H1 (cell line): ENCODE measurements around the gene GRIK4. TPM values are rescaled to one million over a fixed set of nuclear protein-coding genes. Genes with fewer than 3 reads are reported as not detected.

ENCODE experiments used
- CTCF ChIA-PET: fragments of 300-600 bp; sonication (Branson Sonifier 250); formaldehyde crosslinking; loops from one replicate; lab custom pipeline; 2021; ENCODE audit not compliant: partially characterized antibody; lab: Charles Lee
- POLR2A ChIA-PET: fragments of 300-600 bp; sonication (Branson Sonifier 250); formaldehyde crosslinking; loops from one replicate; lab custom pipeline; 2021; ENCODE audit warnings: inconsistent platforms; ENCODE audit not compliant: partially characterized antibody; lab: Charles Lee
- DNase-seq, 2 experiments: peaks; one replicate each; pipeline versions ENCODE4 v3.0.0 to v3.0.0-alpha.2; 2010 to 2022; ENCODE audit warnings: low spot score in 2 of 2, low read depth in 1 of 2, mixed read lengths in 1 of 2
- FAIRE-seq: peaks from 2 replicates; lab custom pipeline; 2011; peaks lifted over from hg19 to GRCh38; lab: Jason Lieb, UNC
- H2AFZ ChIP-seq: 2 replicates; pipeline ENCODE4 v1.8.1; 2012; ENCODE audit warnings: low read length, inconsistent platforms
- H2AK5ac ChIP-seq: 2 replicates; pipeline ENCODE4 v1.6.1; 2013; ENCODE audit warnings: low read depth, low read length
- H2BK120ac ChIP-seq: replicated peaks from 2 replicates; pipeline ENCODE3; 2013; ENCODE audit warnings: low read depth, low read length, inconsistent platforms
- H2BK12ac ChIP-seq: 2 replicates; pipeline ENCODE4 v1.6.1; 2013; ENCODE audit warnings: low read depth, low read length
- H2BK15ac ChIP-seq: 2 replicates; pipeline ENCODE4 v1.6.1; 2013; ENCODE audit warnings: low read length
- H2BK20ac ChIP-seq: 2 replicates; pipeline ENCODE4 v1.6.1; 2013; ENCODE audit warnings: low read length
- H2BK5ac ChIP-seq: 2 replicates; pipeline ENCODE4 v1.6.1; 2013; ENCODE audit warnings: low read depth, low read length
- H3K14ac ChIP-seq: 2 replicates; pipeline ENCODE4 v1.6.1; 2013; ENCODE audit warnings: inconsistent platforms; ENCODE audit not compliant: insufficient read length
- H3K18ac ChIP-seq: 2 replicates; pipeline ENCODE4 v1.6.1; 2013; ENCODE audit warnings: low read length; ENCODE audit errors: extremely low read depth
- H3K23ac ChIP-seq: 2 replicates; pipeline ENCODE4 v1.6.1; 2013; ENCODE audit warnings: inconsistent platforms; ENCODE audit not compliant: insufficient read length
- H3K23me2 ChIP-seq: 2 replicates; pipeline ENCODE4 v1.6.1; 2013; ENCODE audit warnings: low read depth, low read length
- H3K27ac ChIP-seq: 2 replicates; pipeline ENCODE4 v1.6.1; 2011; ENCODE audit warnings: low read depth, low read length, inconsistent platforms
- H3K27me3 ChIP-seq, 4 experiments: replicated peaks in 1 of 4; 1 replicate in 1 of 4; 2 replicates in 3 of 4; pipeline versions ENCODE4 v1.6.1 to v1.8.1; 2011 to 2013; ENCODE audit warnings: low read length in 3 of 4, mild to moderate bottlenecking in 3 of 4, inconsistent platforms in 2 of 4, mixed read lengths in 2 of 4, moderate library complexity in 1 of 4; ENCODE audit not compliant: control insufficient read depth in 3 of 4, insufficient read depth in 3 of 4; ENCODE audit errors: extremely low read depth in 1 of 4
- H3K36me3 ChIP-seq, 4 experiments: 2 replicates each; pipeline versions ENCODE4 v1.6.1 to v1.8.1; 2011 to 2013; ENCODE audit warnings: mild to moderate bottlenecking in 4 of 4, low read length in 3 of 4, moderate library complexity in 2 of 4, control low read depth in 1 of 4, inconsistent platforms in 1 of 4; ENCODE audit not compliant: insufficient read depth in 4 of 4, control insufficient read depth in 2 of 4
- H3K4ac ChIP-seq: replicated peaks from 2 replicates; pipeline ENCODE3; 2013; ENCODE audit warnings: low read length, low read depth, mixed read lengths, inconsistent platforms; ENCODE audit not compliant: insufficient read length
- H3K4me1 ChIP-seq, 4 experiments: replicated peaks in 1 of 4; 1 replicate in 1 of 4; 2 replicates in 3 of 4; pipeline versions ENCODE4 v1.6.1 to v1.8.1; 2011 to 2013; ENCODE audit warnings: low read length in 3 of 4, inconsistent platforms in 2 of 4, mixed read lengths in 1 of 4; ENCODE audit not compliant: insufficient read depth in 4 of 4, control insufficient read depth in 3 of 4
- H3K4me2 ChIP-seq, 2 experiments: 2 replicates each; pipeline versions ENCODE4 v1.6.1 to v1.8.1; 2011 to 2013; ENCODE audit warnings: low read depth in 2 of 2, low read length in 2 of 2, control low read depth in 1 of 2, inconsistent platforms in 1 of 2, mild to moderate bottlenecking in 1 of 2; ENCODE audit not compliant: insufficient read depth in 1 of 2
- H3K4me3 ChIP-seq, 4 experiments: fragments of 200-600, 300-600 bp in 1 of 4; sonication (generic), shearing (Covaris generic), sonication (Bioruptor Twin) in 1 of 4; 2 replicates each; pipeline versions ENCODE4 v1.5.1 to v1.8.1; 2011 to 2016; ENCODE audit warnings: low read length in 4 of 4, low read depth in 3 of 4, control low read depth in 2 of 4, inconsistent platforms in 2 of 4, mild to moderate bottlenecking in 2 of 4, mixed read lengths in 1 of 4, moderate library complexity in 1 of 4; ENCODE audit not compliant: insufficient read depth in 2 of 4; ENCODE audit errors: extremely low read depth in 1 of 4
- H3K56ac ChIP-seq: replicated peaks from 2 replicates; pipeline ENCODE3; 2013; ENCODE audit warnings: low read depth, mild to moderate bottlenecking, mixed read lengths, low read length, inconsistent platforms; ENCODE audit not compliant: insufficient read length
- H3K79me1 ChIP-seq: 2 replicates; pipeline ENCODE4 v1.6.1; 2013; ENCODE audit warnings: low read depth, low read length, control low read depth
- H3K79me2 ChIP-seq, 2 experiments: 2 replicates each; pipeline versions ENCODE4 v1.6.1 to v1.8.1; 2012 to 2013; ENCODE audit warnings: low read length in 2 of 2, mild to moderate bottlenecking in 2 of 2, inconsistent platforms in 1 of 2; ENCODE audit not compliant: insufficient read depth in 2 of 2, control insufficient read depth in 1 of 2
- H3K9ac ChIP-seq, 4 experiments: replicated peaks in 1 of 4; 1 replicate in 1 of 4; 2 replicates in 3 of 4; pipeline versions ENCODE4 v1.6.1 to v1.8.1; 2011 to 2013; ENCODE audit warnings: low read depth in 3 of 4, low read length in 3 of 4, control low read depth in 2 of 4, mild to moderate bottlenecking in 2 of 4, moderate library complexity in 2 of 4, inconsistent platforms in 1 of 4; ENCODE audit errors: extremely low read depth in 1 of 4
- H3K9me3 ChIP-seq, 2 experiments: 2 replicates each; pipeline versions ENCODE4 v1.6.1 to v1.8.1; 2012 to 2013; ENCODE audit warnings: mild to moderate bottlenecking in 2 of 2, moderate library complexity in 2 of 2, control low read depth in 1 of 2, inconsistent platforms in 1 of 2, low read depth in 1 of 2, low read length in 1 of 2, mixed read lengths in 1 of 2; ENCODE audit not compliant: insufficient read depth in 2 of 2
- H4K20me1 ChIP-seq, 2 experiments: replicated peaks in 1 of 2; 2 replicates each; pipeline versions ENCODE3 to v1.8.1; 2011 to 2013; ENCODE audit warnings: inconsistent platforms in 2 of 2, low read length in 2 of 2, mild to moderate bottlenecking in 1 of 2; ENCODE audit not compliant: insufficient read depth in 2 of 2, control insufficient read depth in 1 of 2
- H4K5ac ChIP-seq: 2 replicates; pipeline ENCODE4 v1.6.1; 2013; ENCODE audit warnings: low read length, low read depth, mixed read lengths, inconsistent platforms; ENCODE audit not compliant: insufficient read length
- H4K8ac ChIP-seq: 2 replicates; pipeline ENCODE4 v1.8.0; 2013; ENCODE audit warnings: mild to moderate bottlenecking, moderate library complexity, low read length, inconsistent platforms; ENCODE audit not compliant: insufficient read depth; ENCODE audit errors: extremely low read depth
- H4K91ac ChIP-seq: replicated peaks from 2 replicates; pipeline ENCODE3; 2013; ENCODE audit warnings: low read length, mixed read lengths, inconsistent platforms; ENCODE audit not compliant: insufficient read length
- CTBP2 ChIP-seq: IDR thresholded peaks from 2 replicates; pipeline ENCODE4 v1.7.0; 2011; ENCODE audit warnings: borderline replicate concordance, mild to moderate bottlenecking, moderate library complexity, mixed read lengths, low read length; ENCODE audit not compliant: insufficient read depth, insufficient read length
- SIRT6 ChIP-seq: IDR thresholded peaks from one replicate; pipeline ENCODE4 v1.7.1; 2012; ENCODE audit warnings: low read length, inconsistent platforms
- WGBS, 2 experiments: shearing (Covaris generic) in 1 of 2; methylation state at CpG; one replicate each; pipeline versions ENCODE4 v1.1.6 to v1.1.7; 2013 to 2015; ENCODE audit warnings: low lambda C conversion rate in 2 of 2, mixed read lengths in 2 of 2, inconsistent platforms in 1 of 2, low coverage in 1 of 2, missing lambda C conversion rate in 1 of 2; ENCODE audit not compliant: insufficient replicate concordance in 2 of 2, insufficient coverage in 1 of 2, insufficient read length in 1 of 2; ENCODE audit errors: extremely low coverage in 1 of 2, missing lambda C conversion rate in 1 of 2; 5-methylcytosine and 5-hydroxymethylcytosine counted together
- polyA plus RNA-seq, 7 experiments: library from polyadenylated mRNA; depleted of rRNA in 3 of 7; stranded (reverse) in 5 of 7; unstranded in 2 of 7; fragments of >200 nt in 5 of 7; fragments of 200-250 nt in 2 of 7; gene quantifications; 1 replicate in 5 of 7; 2 replicates in 1 of 7; 4 replicates in 1 of 7; pipeline versions ENCODE4 v1.2.1 to v1.2.3, GENCODE V29; 2011 to 2013; ENCODE audit warnings: missing spikeins in 2 of 7, mixed read lengths in 2 of 7
- total RNA-seq: library from RNA; stranded (reverse); fragmentation: NEBNext Ultra II Directional; extraction: Animal tissue kit (Norgen Biotek cat#: 25700); gene quantifications from 2 replicates; pipeline ENCODE4 v1.2.1, GENCODE V29; 2021
- TF ChIP-seq, protein P1 (sequence below): IDR thresholded peaks from 2 replicates; pipeline ENCODE4 v1.6.1; 2011; ENCODE audit warnings: low read length, improper control_type of control experiment

Gene GRIK4
- total and polyA plus RNA-seq, 2 of the 8 experiments (the other 6 are each of a cell fraction or from before 2014, with no cell fraction given) = 1.2 to 2.9 TPM

DNA sequence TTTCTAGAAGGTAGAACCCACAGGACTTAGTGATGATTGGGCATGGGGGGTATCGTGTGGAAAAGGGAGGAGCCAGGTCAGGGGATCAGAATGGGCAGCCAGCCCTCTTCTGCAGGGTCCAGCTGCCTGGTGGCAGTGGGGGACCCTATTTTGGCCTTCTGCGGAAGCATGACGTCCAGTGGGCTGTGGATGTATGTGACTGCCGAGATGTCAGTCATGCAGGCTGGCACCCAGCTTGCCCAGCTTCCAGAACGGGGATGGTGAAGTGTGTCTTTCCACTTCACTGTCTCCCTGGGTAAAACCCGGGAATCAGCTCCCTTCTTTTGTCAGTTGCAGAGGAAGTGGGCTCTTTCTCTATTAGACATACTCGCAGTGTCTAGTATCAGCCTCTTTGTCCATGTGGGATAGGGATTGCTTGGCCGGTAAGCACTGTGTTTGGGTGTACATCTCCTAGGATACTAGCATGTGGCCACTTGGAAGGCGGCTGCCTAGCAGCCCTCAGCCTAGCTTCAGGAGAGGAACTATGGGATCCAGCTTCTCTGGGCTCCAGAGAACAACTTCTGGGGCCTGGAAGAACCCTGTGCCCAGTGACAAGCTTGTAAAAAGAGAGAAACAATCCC is 51.4 kb downstream of the GRIK4 start:
- Histone ChIP-seq H3K36me3 (no peaks in the 10 kb centered on the region), H2BK5ac (peak overlapping the region; percentile 45; the same call in 1 of the 2 replicates), H4K91ac (no peak overlapping the region), H3K23me2 (peaks cover 14% of the 10 kb centered on the region; the same call in 1 of the 2 replicates), H4K5ac (no peak overlapping the region), H2AFZ (no peak overlapping the region), H3K27me3 (peaks cover 0 to 38% (median 27%) of the 10 kb centered on the region in 4 experiments; a peak in 6 of 7 replicates), H2BK12ac (peak overlapping the region; percentile 69; the same call in 1 of the 2 replicates), H3K4me2 (peak overlapping the region in 1 of 2 experiments; percentile 78; a peak in 2 of 4 replicates), H3K23ac (no peak overlapping the region), H2BK15ac (peak overlapping the region; percentile 95; the same call in 1 of the 2 replicates), H3K4me3 (peak overlapping the region in 1 of 4 experiments; percentile 66; a peak in 3 of 8 replicates), H3K27ac (no peak overlapping the region), H3K9ac (no peak overlapping the region), H4K20me1 (no peaks in the 10 kb centered on the region), H2AK5ac (peak overlapping the region; percentile 76; the same call in 1 of the 2 replicates), H3K14ac (no peak overlapping the region), H2BK20ac (peak overlapping the region; percentile 28), H3K9me3 (no peaks in the 10 kb centered on the region), H3K4me1 (peaks cover 8 to 22% (median 13%) of the 10 kb centered on the region in 4 experiments), H3K79me2 (no peaks in the 10 kb centered on the region), H3K79me1 (no peaks in the 10 kb centered on the region), H3K18ac (peak overlapping the region; percentile 84), H2BK120ac (no peak overlapping the region), H3K4ac (no peak overlapping the region), H4K8ac (no peak overlapping the region), H3K56ac (no peak overlapping the region)
- FAIRE-seq (no peak), DNase-seq (no peak)
- TF ChIP-seq SIRT6 (no peak), CTBP2 (no peak)
- TF ChIP-seq, protein P1, sequence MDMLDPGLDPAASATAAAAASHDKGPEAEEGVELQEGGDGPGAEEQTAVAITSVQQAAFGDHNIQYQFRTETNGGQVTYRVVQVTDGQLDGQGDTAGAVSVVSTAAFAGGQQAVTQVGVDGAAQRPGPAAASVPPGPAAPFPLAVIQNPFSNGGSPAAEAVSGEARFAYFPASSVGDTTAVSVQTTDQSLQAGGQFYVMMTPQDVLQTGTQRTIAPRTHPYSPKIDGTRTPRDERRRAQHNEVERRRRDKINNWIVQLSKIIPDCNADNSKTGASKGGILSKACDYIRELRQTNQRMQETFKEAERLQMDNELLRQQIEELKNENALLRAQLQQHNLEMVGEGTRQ = no peak
- CTCF ChIA-PET = interaction anchor here (0.7 to 3.6 kb wide), 19 partner anchors 11 to 371 kb away, joined by 3 to 14 read pairs (median 3); partner anchors contain the start of gene GRIK4
- 83% methylated on average over 9 of the region's 9 CpGs; no CpG with 5 or more reads in 1 of the 2 experiments for WGBS, 2 experiments
- POLR2A ChIA-PET = interaction anchor here (0.8 to 2.5 kb wide), 9 partner anchors 8 to 133 kb away, joined by 3 to 13 read pairs (median 3); no protein-coding TSS in a partner anchor
